ENCODE results near the gene PRPF39. TPM values are rescaled to one million over a fixed set of nuclear protein-coding genes. Genes with fewer than 3 reads are reported as not detected.

PRPF39 gene
- total RNA-seq, 2 donors from 2014 or later: 22.3 to 33.4 TPM

GRCh38 chr14:45094275-45094674 is 10.4 kb downstream of the PRPF39 start:
- intact Hi-C loops (cut with DNase I): no loop called here
- Histone ChIP-seq H3K4me1 (no peaks in the 10 kb centered on the region), H3K9ac (ENCODE audit: low read depth in 2 of 2, low read length in 2 of 2) (no peak overlapping the region), H3K27ac (no peak overlapping the region), H3K36me3 (no peaks in the 10 kb centered on the region), H3K4me3 (no peak overlapping the region), H3K9me3 (no peaks in the 10 kb centered on the region), H3K27me3 (no peaks in the 10 kb centered on the region)
- no peak for TF ChIP-seq CTCF (IDR thresholded peaks at IDR 0.05)
- DNase-seq: no peak

GRCh38 chr14:45095143-45095542 is 11.2 kb downstream of the PRPF39 start:
- Histone ChIP-seq H3K4me1 (no peaks in the 10 kb centered on the region), H3K27me3 (no peaks in the 10 kb centered on the region), H3K4me3 (no peak overlapping the region), H3K9me3 (no peaks in the 10 kb centered on the region), H3K9ac (ENCODE audit: low read depth in 2 of 2, low read length in 2 of 2) (no peak overlapping the region), H3K36me3 (no peaks in the 10 kb centered on the region), H3K27ac (no peak overlapping the region)
- intact Hi-C loops (cut with DNase I): no loop called here
- no peak for DNase-seq
- no peak for TF ChIP-seq CTCF (IDR thresholded peaks at IDR 0.05)

DNA sequence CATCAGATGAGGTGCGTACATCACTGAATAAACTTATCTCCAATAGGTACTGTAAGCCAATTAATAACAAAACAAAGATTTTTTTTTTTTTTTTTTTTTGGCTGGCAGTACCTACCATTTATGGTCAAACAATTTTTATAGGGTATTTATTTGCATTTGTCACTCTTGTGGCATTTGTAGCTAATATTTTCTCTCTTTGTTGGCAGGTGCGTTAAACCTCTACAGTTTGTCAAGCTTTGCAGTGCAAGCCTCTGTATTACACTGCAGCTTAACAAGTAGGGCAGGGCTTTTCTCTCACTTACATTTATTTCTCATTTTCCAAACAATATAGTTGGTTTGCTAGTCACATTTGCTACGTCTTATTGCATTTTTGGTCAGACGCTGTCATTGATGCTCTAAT is 12.3 kb downstream of the PRPF39 start:
- no peak for TF ChIP-seq CTCF (IDR thresholded peaks at IDR 0.05)
- Histone ChIP-seq H3K27ac (no peak overlapping the region), H3K9me3 (no peaks in the 10 kb centered on the region), H3K4me1 (no peaks in the 10 kb centered on the region), H3K9ac (ENCODE audit: low read depth in 2 of 2, low read length in 2 of 2) (no peak overlapping the region), H3K36me3 (peaks cover 4% of the 10 kb centered on the region), H3K4me3 (no peak overlapping the region), H3K27me3 (no peaks in the 10 kb centered on the region)
- no peak for DNase-seq
- intact Hi-C loops (cut with DNase I): no loop called here

- Histone ChIP-seq H3K27ac (no peak overlapping the region), H3K36me3 (peaks cover 5% of the 10 kb centered on the region), H3K9me3 (no peaks in the 10 kb centered on the region)
Measured at GRCh38 chr14:45103806-45104205, 19.9 kb downstream of the PRPF39 start.

DNA sequence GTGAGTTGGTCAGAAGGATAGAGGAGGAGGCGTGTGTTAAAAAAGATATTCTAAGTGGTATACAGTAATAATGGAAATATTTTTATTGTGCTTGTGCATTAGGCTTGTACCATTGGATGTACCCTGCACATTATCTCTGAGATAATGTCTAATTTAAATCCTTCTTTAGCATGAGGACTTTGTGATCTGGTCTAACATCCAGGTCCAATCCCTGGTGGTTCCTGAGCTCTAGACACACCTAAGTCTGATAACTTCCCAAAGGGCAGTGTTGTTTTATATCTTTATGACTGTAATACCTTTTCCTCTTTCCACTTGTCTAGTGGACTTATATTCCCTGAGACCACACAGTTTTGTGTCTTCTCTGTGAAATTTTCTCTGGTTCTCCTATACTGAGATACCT is 20.6 kb downstream of the PRPF39 start:
- H3K27me3 ChIP-seq: no peaks in the 10 kb centered on the region
- no peak for TF ChIP-seq CTCF (IDR thresholded peaks at IDR 0.05)
- H3K9me3 ChIP-seq: no peaks in the 10 kb centered on the region
- H3K4me1 ChIP-seq: no peaks in the 10 kb centered on the region
- intact Hi-C loops (cut with DNase I): no loop called here
- H3K4me3 ChIP-seq: no peak overlapping the region
- H3K36me3 ChIP-seq: peaks cover 5% of the 10 kb centered on the region
- no peak overlapping the region for H3K27ac ChIP-seq
- no peak overlapping the region for H3K9ac ChIP-seq (ENCODE audit: low read depth in 2 of 2, low read length in 2 of 2)
- DNase-seq: no peak

More at GRCh38 chr14:45103806-45104205, 19.9 kb downstream of the PRPF39 start:
- Histone ChIP-seq H3K4me3 (no peak overlapping the region), H3K9ac (ENCODE audit: low read depth in 2 of 2, low read length in 2 of 2) (no peak overlapping the region), H3K4me1 (no peaks in the 10 kb centered on the region), H3K27me3 (no peaks in the 10 kb centered on the region)
- intact Hi-C loops (cut with DNase I): no loop called here
- DNase-seq: no peak
- TF ChIP-seq CTCF (IDR thresholded peaks at IDR 0.05): no peak
